Pons (tissue), 1 donor: ENCODE results near the gene FAM83E.

Experiments used
- DNase-seq: peaks from one replicate; pipeline ENCODE4 v3.0.0-alpha.2; 2016; ENCODE audit warnings: low spot score

The FAM83E gene

GRCh38 chr19:48628486-48629296 lies 13.8 kb upstream of the FAM83E start:
- no peak for DNase-seq

- DNase-seq, result peak; percentile 6
These were observed 13.0 kb upstream of the FAM83E start for GRCh38 chr19:48627865-48628314.

- no peak for DNase-seq
These were observed 12.5 kb upstream of the FAM83E start for GRCh38 chr19:48627201-48627864.

GRCh38 chr19:48625891-48626327 lies 11.0 kb upstream of the FAM83E start:
- DNase-seq, result no peak

DNA sequence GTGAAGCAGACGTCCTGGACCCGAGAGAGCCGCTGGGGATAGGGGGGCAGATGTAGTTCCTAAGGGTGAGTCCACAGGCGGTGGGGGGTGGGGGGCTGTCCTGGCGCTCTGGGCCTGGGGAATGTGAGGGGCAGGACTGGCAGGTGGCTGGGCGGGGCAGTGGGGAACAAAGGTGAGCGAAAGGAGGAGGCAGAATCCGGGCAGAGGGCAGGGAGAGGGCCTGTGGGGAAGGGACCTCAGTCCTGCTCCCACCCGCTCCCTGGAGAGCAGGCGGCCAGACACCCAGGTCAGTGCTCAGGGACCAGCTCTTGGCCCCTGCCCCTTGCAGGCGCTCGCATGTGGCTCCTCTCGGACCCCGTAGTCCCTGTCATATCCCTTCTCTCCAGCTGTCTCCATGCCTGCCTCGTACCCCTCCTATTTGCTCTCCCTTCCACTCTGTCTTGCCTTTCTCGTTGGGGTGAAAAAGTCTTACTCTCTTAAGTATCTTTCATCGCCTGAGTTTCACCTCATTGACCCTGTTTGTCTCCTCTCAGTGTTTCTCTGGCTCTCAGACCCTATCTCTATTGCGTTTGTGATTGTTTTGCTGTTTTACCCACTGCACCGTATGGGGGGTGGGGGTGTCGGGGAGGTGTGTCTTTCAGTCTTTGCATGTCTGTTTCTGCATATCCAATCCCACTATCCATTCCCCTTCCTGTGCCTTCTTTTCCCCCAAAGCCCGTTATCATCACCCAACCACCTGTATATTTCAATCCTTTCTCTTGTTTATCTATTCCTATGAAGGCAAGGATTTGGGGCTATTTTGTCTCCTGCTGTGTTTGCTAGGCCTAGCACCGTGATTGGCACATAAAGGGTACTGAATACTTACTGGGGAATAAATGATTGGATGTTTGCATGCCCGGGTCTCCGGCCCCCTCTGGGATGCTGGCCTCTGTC lies 10.2 kb upstream of the FAM83E start:
- peak; percentile 30 for DNase-seq

DNA sequence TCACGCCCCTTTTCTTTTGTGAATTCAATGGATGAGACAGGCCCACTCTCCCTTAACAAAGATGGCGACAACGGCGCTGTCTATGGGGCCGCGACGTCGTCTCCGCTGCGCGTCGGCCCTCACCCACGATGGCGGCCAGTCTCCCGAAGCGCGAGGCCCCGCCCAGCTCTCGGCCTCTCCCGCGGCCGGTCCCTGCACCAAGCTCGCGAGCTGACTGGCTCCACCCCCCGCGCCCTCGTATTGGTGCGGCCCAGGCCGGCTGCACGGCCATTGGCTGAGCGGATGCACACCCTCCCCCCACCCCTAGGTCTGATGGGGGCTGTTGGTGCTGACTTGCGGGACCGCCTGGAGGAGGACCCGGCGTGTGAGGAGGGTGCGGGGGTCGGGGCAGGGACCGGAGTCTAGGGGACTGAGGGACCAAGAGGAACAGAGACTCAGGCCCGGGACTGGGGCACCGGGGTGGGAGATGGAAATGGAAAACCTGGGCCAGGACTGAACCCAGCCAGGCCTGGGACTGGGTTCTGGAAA lies 9.3 kb upstream of the FAM83E start:
- DNase-seq, result peak; percentile 96

DNA sequence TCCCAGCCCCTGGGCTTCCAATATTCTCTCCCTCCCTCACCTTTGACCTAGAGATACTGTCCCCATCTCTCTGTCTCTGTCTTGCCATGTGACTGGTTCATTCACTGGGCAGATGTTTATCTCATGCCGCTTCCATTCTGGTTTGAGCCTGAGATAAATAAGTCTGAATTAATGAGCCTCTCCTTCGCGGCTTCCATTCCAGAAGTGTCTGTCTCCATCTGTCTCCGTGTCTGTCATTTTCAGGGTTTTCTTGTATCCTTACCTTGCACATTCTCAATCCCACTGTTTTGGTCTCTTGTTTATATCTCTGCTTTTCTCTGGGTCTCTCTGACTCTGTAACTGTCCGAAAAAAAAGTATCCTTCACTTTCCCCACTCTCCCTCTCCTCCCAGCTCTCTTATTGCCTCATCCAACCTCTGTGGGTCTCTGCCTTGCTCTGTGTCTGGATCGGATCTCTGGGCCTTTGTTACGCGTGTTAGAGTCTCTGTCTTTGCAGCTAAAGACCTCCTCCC lies 8.7 kb upstream of the FAM83E start:
- peak; percentile 84 for DNase-seq

- DNase-seq, result peak; percentile 11
These were observed 5.1 kb upstream of the FAM83E start for GRCh38 chr19:48619692-48620585.

DNA sequence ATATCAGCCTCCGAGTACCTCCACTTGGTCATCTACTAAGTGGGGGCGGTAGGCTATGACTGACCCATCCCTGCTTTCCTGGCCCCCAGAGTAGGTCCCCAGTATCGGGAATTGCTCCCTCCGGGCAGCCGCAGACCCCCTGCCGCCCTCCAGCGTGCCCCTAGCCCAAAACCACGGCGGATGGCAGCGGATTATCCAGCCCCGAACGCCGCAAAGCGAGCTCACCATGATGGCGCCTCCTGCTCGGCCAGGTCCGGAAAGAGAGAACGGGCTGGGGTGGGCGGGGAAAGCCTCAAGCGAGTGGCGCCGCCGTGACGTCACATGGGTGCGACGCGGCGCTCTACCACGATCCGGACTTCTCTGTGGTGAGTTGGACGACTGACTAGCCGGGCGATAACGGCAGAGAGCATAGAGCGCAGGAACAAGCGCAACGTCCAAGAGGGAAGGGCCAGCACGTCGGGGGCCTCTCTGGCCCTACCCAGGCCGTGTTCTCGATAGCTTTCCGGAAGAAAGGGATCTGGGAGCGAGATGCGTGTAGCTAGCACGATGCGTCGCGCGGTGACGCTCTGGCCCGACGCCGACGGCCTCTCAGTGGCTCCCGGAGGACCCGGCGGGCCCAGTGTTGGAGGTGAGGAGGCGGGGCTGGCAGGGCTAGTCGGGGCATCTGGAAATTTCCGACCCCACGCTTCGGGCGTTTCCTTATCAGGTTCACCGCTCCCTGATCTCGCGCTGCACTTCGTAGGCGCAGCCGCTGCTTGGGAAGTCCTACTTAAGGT lies 4.2 kb upstream of the FAM83E start, which contains the start of the genes RPL18 and SPHK2:
RPL18 (minus strand) TSS at position 263 of the 776 bp plus-strand sequence; CDS start at position 228, 35 bp downstream.
SPHK2 (plus strand) TSS at position 591 of the 776 bp plus-strand sequence. CDS start 1,009 bp downstream, outside the sequence.
- DNase-seq, result peak; percentile 100

- no peak for DNase-seq
These were observed 3.5 kb upstream of the FAM83E start for GRCh38 chr19:48618278-48618915.

DNA sequence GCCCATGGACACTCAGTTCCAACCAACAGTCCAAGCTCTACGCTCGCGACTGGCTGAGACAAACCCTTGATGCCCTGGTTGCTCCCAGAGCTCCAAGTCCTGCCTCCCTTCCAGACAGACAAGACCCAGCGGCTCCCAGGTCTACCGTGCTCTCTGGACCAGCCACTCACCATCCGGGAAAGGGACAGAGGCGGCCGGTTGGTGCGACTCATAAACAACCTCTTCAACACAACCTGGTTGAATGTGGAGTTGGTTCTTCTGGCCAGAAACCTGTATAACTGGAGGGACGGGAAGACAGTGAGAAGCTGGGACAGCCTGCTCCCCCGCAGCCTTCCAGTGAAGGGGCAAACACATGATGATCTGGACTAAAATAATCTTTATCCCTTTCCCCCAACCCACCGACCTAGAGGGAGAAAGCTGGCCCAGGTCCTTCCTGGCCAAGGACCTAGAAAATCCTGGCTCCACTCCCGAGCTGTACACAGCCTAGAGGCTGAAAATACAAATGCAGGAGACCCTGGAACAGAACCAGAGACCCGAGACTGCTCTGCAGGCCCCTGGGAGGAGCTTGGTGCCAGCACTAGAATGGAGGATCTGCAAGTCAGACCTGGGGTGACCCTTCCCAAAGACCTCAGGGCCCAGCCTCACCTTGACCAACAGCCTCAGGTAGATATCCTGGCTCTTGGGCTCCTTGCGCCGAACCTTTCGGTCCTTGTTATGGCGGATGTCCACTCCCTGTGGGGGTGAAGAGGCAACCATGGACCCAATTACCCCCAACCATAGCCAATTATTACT lies 2.5 kb upstream of the FAM83E start:
- DNase-seq, result peak; percentile 9

DNA sequence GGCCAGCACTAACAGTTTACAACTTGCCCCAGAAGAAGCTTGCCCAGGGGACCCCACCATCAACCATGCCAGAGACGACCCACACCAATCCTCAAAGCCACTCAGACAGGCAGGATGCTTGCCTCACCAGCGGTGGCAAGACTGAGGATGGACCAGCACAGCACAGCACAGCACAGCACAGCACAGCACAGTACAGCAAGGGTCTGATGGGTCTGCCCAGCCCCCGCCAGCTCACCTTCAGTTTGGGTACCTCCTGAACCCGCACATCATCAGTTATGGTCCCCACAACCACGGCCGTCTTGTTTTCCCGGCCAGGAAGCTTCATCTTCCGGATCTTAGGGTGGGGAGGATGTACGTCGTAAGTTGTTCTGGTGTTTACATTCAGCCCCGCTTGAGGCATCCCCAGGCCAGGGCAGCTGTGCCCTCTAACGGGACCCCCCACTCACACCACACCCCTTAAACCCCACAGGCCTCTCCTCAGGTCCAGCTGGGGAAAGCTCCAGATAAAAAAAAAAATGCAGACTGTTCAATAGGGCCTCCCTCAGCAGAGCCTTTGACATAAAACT lies 1.7 kb upstream of the FAM83E start:
- no peak for DNase-seq

GRCh38 chr19:48616041-48616436 lies 1.2 kb upstream of the FAM83E start:
- no peak for DNase-seq

DNA sequence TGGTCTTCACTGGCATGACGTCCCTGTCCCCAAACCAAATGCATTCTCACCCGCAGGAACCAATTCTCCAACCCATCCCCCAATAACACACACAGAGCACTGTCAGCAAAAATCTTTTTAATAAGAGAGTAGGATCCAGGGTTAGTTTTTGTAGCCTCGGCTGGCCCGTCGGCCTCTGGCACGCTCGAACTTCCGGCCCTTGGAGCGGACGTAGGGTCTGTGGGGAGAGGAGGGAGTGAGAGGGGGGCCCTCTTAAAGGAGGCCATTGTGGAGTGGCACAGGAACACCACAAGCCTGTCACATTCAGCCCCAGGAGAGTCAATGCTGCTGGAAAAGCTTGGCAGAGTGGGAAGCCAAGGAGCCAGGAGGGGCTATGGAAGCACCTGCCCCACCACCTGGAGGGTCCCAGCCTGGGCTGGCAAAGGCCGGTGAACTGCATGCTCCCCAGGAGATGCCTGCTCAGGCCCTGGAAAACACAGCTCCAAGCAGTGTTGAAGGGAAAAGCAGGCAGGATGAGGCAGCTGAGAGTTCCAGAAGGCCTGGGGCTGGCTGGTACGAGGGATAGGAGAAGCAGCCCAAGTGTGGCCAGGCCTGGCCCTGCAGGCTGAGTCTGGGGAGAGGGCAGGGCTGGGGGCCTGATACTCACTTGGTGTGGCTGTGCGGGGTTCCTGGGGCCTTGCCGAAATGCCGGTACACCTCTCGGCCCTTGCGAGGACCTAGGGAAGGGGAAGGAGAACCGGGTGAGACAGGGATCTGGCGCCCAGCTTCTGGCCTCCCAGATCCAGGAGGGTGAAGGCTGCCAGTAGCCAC lies 560 bp upstream of the FAM83E start:
- no peak for DNase-seq

- DNase-seq, result no peak
These were observed 932 bp downstream of the FAM83E start for GRCh38 chr19:48613852-48614435.

GRCh38 chr19:48613024-48613851 lies 1.6 kb downstream of the FAM83E start:
- DNase-seq, result no peak
